ENCODE measurements around the gene TSPEAR.

DNA sequence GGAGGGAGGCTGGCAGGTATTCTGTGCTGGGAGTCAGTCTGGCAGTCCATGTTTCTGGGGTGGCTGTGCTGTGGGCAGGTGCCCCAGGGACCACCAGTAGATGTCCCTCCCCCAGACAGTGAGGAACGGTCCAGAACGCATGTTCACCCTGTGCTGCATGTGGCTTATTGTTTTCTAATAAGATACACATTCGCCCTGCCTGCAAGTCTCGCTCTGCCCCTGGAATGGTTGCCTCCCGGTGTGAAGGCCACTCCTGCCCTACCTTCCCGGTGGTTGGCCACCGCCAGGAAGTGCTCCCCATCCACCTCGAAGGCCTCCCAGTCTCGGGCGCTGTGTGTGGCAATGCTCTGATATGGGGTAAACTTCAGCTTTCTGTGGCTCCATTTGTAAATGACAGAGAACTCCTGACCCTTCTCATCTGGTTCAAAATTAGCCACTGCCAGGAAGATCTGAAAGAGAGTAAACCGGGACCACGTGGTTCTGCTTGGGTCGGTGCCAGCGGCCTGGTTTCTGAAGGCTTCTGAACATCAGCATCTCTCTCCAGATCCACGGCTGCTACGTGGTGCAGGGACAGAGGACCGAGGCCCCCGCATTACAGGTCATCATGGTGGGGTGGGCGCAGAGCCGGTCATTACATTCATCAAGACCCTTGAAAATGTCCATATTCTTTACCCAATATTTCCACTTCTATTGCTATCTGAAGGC lies 185.8 kb downstream of the TSPEAR start:
- TF ChIP-seq, protein P1, sequence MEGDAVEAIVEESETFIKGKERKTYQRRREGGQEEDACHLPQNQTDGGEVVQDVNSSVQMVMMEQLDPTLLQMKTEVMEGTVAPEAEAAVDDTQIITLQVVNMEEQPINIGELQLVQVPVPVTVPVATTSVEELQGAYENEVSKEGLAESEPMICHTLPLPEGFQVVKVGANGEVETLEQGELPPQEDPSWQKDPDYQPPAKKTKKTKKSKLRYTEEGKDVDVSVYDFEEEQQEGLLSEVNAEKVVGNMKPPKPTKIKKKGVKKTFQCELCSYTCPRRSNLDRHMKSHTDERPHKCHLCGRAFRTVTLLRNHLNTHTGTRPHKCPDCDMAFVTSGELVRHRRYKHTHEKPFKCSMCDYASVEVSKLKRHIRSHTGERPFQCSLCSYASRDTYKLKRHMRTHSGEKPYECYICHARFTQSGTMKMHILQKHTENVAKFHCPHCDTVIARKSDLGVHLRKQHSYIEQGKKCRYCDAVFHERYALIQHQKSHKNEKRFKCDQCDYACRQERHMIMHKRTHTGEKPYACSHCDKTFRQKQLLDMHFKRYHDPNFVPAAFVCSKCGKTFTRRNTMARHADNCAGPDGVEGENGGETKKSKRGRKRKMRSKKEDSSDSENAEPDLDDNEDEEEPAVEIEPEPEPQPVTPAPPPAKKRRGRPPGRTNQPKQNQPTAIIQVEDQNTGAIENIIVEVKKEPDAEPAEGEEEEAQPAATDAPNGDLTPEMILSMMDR (IDR thresholded peaks at IDR 0.05), result no peak
- no peak for TF ChIP-seq POLR2AphosphoS5 (IDR thresholded peaks at IDR 0.05)

Measured in prostate gland (tissue), 2 donors.